ENCODE results near the gene DDX10.

DDX10 gene

DNA sequence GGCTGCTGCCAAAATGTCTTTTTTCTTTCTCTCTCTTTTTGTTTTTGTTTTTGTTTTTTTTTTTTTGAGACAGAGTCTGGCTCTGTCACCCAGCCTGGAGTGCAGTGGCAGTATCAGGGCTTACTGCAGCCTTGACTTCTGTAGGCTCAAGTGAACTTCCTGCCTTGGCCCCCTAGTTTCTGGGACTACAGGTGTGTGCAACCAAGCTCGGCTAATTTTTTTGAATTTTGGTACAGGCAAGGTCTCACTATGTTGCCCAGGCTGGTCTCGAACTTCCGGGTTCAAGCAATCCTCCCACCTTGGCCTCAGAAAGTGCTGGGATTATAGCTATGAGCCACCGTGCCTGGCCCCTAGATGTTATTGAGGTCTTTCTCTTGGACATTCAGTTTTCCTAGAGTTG is 2.2 kb upstream of the DDX10 start:
- Histone ChIP-seq H3K4me1 (ENCODE audit: control insufficient read depth in 1 of 2, insufficient read depth in 1 of 2, low read depth in 1 of 2, low read length in 1 of 2) (peaks cover 12% of the 10 kb centered on the region in 2 experiments), H3K27me3 (peaks cover 16% of the 10 kb centered on the region), H3K9me3 (no peaks in the 10 kb centered on the region), H3K27ac (no peak overlapping the region), H3K36me3 (no peaks in the 10 kb centered on the region), H3K4me3 (ENCODE audit: low read depth in 1 of 2, low read length in 1 of 2) (no peak overlapping the region)
- TF ChIP-seq, protein P1, sequence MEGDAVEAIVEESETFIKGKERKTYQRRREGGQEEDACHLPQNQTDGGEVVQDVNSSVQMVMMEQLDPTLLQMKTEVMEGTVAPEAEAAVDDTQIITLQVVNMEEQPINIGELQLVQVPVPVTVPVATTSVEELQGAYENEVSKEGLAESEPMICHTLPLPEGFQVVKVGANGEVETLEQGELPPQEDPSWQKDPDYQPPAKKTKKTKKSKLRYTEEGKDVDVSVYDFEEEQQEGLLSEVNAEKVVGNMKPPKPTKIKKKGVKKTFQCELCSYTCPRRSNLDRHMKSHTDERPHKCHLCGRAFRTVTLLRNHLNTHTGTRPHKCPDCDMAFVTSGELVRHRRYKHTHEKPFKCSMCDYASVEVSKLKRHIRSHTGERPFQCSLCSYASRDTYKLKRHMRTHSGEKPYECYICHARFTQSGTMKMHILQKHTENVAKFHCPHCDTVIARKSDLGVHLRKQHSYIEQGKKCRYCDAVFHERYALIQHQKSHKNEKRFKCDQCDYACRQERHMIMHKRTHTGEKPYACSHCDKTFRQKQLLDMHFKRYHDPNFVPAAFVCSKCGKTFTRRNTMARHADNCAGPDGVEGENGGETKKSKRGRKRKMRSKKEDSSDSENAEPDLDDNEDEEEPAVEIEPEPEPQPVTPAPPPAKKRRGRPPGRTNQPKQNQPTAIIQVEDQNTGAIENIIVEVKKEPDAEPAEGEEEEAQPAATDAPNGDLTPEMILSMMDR (IDR thresholded peaks at IDR 0.05): no peak

DNA sequence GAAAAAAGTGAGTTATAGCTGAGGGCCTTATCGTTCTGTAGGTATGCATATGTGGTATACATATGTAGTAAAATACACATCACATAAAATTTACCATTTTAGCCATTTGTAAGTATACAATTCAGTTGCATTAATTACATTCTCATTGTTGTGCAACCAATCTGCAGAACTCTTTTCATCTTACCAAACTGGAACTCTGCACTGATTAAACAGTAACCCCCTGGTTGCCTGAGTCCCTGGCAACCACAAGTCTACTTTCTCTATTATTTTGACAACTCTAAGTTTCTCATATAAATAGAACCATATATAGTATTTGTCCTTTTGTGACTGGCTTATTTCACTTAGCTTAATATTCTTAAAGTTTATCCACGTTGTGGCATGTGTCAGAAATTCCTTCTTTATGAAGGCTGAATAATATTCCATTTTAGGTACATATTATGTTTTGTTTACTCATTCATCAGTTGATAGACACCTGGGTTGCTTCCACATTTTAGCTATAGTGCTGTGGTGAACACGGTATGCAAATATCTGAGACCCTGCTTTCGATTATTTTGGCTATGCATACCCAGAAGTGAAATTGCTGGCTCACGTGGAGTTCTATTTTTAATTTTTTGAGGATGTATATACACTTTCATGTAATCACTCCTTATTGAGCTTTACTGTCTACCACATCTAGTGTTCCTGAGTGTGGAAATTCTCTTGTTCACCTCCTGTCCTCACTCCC is 1.6 kb upstream of the DDX10 start:
- peaks cover 12% of the 10 kb centered on the region in 2 experiments for H3K4me1 ChIP-seq (ENCODE audit: control insufficient read depth in 1 of 2, insufficient read depth in 1 of 2, low read depth in 1 of 2, low read length in 1 of 2)
- no peak overlapping the region for H3K27ac ChIP-seq
- TF ChIP-seq, protein P1 (IDR thresholded peaks at IDR 0.05): no peak
- H3K4me3 ChIP-seq (ENCODE audit: low read depth in 1 of 2, low read length in 1 of 2): no peak overlapping the region
- peaks cover 16% of the 10 kb centered on the region for H3K27me3 ChIP-seq
- no peaks in the 10 kb centered on the region for H3K36me3 ChIP-seq
- no peaks in the 10 kb centered on the region for H3K9me3 ChIP-seq

DNA sequence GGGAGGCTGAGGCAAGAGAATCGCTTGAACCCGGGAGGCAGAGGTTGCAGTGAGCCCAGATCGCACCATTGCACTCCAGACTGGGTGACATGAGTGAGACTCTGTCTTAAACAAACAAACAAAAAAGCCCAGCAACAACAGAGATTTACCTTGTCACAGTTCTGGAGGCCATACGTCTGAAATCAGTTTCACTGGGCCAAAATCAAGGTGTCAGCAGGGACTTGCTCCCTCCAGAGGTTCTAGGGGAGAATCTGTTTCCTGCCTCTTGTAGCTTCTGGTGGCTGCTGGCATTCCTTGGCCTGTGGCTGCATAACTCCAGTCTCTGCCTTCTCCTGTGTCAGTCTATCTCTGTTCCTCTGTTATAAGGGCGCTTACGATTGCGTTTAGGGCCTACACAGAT is 1.5 kb downstream of the DDX10 start:
- no peaks in the 10 kb centered on the region for H3K27me3 ChIP-seq
- no peak overlapping the region for H3K27ac ChIP-seq
- TF ChIP-seq, protein P1 (IDR thresholded peaks at IDR 0.05): no peak
- H3K9me3 ChIP-seq: no peaks in the 10 kb centered on the region
- H3K4me3 ChIP-seq (ENCODE audit: low read depth in 1 of 2, low read length in 1 of 2): no peak overlapping the region
- no peaks in the 10 kb centered on the region for H3K36me3 ChIP-seq
- H3K4me1 ChIP-seq (ENCODE audit: control insufficient read depth in 1 of 2, insufficient read depth in 1 of 2, low read depth in 1 of 2, low read length in 1 of 2): peaks cover 12% of the 10 kb centered on the region in 2 experiments

DNA sequence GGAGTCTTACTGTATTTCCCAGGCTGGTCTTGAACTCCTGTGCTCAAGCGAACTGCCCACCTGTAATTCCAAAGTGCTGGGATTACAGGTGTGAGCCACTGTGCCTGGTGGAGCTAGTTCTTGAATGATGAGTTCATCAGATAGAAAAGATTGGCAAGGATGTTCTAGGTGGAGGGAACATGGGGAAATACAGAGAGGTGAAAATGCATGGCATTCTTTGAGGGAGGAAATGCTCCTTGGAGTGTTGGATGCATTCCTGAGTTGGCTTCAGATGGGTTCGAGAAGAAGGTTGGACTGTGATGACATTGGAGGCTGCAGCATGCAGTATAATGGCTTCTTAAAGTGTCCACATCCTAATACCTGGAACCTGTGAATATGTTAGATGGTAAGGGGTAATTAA is 4.4 kb downstream of the DDX10 start:
- no peak overlapping the region for H3K4me3 ChIP-seq (ENCODE audit: low read depth in 1 of 2, low read length in 1 of 2)
- H3K36me3 ChIP-seq: no peaks in the 10 kb centered on the region
- H3K9me3 ChIP-seq: no peaks in the 10 kb centered on the region
- H3K27ac ChIP-seq: no peak overlapping the region
- TF ChIP-seq, protein P1 (IDR thresholded peaks at IDR 0.05): no peak
- no peaks in the 10 kb centered on the region for H3K27me3 ChIP-seq
- H3K4me1 ChIP-seq (ENCODE audit: control insufficient read depth in 1 of 2, insufficient read depth in 1 of 2, low read depth in 1 of 2, low read length in 1 of 2): peaks cover 11% of the 10 kb centered on the region in 2 experiments

DNA sequence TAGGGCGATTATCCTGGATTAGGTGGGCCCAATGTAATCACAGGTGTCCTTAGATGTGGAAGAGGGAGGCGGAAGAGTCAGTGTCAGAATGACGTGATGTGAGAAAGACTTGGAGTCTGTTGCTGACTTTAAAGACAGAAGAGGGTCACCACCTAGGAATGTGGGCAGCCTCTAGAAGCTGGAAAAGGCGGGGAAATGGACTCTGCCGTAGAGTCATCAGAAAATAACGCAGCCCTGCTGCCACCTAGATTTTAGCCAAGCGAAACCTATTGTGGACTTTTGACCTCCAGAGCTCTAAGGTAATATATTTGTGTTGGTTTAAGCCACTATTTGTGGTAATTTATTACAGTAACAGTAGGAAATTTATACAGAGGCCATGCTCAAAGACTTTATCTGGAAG is 4.8 kb downstream of the DDX10 start:
- TF ChIP-seq, protein P1 (IDR thresholded peaks at IDR 0.05): no peak
- H3K4me3 ChIP-seq (ENCODE audit: low read depth in 1 of 2, low read length in 1 of 2): no peak overlapping the region
- H3K27me3 ChIP-seq: no peaks in the 10 kb centered on the region
- H3K9me3 ChIP-seq: no peaks in the 10 kb centered on the region
- no peaks in the 10 kb centered on the region for H3K36me3 ChIP-seq
- peaks cover 7 to 8% of the 10 kb centered on the region in 2 experiments for H3K4me1 ChIP-seq (ENCODE audit: control insufficient read depth in 1 of 2, insufficient read depth in 1 of 2, low read depth in 1 of 2, low read length in 1 of 2)
- no peak overlapping the region for H3K27ac ChIP-seq
